Measurements from ENCODE around the gene TSTD1.
"Not testable (repeated sequence)": the region's sequence is repeated elsewhere in the genome, so short reads cannot be mapped to it uniquely, and the experiment has no call there.

GRCh38 chr1:161063936-161064335 is 25.2 kb upstream of the TSTD1 start:
- not testable (repeated sequence) for TF ChIP-seq POLR2A, POLR2AphosphoS5 (IDR thresholded peaks at IDR 0.05; ENCODE audit: low read depth, low read length)

All from GM12892 (cell line).